GM12874 (cell line): ENCODE results near the gene RASGEF1B.

Experiments
- TF ChIP-seq, protein P1 (sequence below): IDR thresholded peaks from 2 replicates; pipeline ENCODE4 v1.5.1; 2011; ENCODE audit warnings: low read depth, mild to moderate bottlenecking, control low read depth, low read length, moderate library complexity; ENCODE audit not compliant: insufficient read depth

Gene RASGEF1B

GRCh38 chr4:81471588-81472280 is at the start of gene RASGEF1B:
Gene RASGEF1B, minus strand, starts transcription at chr4:81471907. Its CDS starts 12,399 bp downstream, at chr4:81459508.
- TF ChIP-seq, protein P1, sequence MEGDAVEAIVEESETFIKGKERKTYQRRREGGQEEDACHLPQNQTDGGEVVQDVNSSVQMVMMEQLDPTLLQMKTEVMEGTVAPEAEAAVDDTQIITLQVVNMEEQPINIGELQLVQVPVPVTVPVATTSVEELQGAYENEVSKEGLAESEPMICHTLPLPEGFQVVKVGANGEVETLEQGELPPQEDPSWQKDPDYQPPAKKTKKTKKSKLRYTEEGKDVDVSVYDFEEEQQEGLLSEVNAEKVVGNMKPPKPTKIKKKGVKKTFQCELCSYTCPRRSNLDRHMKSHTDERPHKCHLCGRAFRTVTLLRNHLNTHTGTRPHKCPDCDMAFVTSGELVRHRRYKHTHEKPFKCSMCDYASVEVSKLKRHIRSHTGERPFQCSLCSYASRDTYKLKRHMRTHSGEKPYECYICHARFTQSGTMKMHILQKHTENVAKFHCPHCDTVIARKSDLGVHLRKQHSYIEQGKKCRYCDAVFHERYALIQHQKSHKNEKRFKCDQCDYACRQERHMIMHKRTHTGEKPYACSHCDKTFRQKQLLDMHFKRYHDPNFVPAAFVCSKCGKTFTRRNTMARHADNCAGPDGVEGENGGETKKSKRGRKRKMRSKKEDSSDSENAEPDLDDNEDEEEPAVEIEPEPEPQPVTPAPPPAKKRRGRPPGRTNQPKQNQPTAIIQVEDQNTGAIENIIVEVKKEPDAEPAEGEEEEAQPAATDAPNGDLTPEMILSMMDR = no peak

DNA sequence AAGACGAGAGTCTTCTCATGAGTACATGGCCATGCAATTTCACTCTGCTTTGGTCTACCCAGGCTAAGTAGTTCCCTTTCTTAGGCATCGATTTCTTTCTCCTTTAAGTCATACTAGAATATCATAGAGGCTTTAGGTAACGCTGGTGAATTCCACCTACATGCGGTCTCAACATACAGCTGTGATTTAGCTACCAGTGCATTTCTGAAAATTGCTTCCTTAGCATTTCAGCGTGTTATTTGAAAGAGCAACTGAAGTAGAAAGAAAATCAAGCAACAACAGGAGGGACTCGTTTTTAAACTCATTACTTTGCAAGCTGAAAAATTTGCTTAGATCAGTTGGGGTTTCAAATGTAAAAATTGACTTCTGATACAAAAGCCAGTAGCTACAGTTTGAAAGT is 48.1 kb upstream of the RASGEF1B start:
- TF ChIP-seq, protein P1 = no peak

- TF ChIP-seq, protein P1 = no peak
Measured at GRCh38 chr4:81519427-81519773, 47.7 kb upstream of the RASGEF1B start.

DNA sequence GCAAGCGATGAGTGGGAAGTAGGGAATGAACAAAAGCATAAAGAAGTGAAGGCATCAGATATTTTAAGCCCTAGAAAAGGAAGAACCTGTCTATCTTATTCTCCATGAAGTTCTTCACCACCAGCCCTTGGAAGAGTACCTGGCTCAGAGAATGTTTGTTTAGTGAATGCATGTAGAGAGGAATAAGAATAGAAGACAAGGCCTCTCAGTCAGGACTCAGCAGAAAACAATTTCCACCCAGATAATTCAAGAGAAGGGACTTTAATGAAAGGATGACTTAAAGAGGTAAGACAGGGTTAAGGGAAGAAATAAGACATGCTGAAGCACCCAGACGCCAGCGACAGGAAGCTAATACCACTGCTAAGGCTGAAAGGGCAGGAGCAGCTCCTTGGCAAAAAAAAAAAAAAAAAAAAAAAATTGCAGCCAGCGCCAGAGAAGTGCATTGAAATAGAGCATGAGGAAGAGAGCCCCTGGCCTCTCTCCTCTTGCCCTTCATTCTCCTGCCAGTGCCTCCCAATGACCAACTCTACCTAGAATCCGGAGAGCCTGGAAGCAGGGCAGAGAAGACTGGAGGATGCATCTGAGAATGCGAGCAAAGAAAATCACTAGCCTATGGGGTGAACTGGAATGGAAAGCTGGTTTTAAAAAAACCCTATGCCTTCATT is 47.2 kb upstream of the RASGEF1B start:
- TF ChIP-seq, protein P1 = no peak

DNA sequence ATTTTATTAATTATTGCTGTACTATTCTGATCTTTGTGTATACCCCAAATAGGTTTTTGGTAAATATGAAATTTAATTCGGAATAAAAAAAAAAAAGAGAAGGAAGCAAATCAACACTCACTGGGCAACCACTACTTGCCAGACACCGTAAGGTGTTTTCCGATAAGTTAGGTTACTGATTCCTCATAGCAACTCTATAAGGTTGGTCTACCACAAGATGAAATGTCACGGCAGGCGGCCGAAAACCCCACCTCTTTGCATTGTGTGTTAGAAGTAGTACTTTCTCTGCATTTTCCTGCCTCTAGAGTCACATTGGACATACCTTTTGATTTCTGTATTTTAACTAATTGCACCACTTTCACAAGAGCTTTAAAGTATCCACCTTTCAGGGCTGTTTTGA is 44.5 kb upstream of the RASGEF1B start:
- TF ChIP-seq, protein P1 = no peak

GRCh38 chr4:81512757-81513501 is 41.2 kb upstream of the RASGEF1B start:
- TF ChIP-seq, protein P1 = no peak

DNA sequence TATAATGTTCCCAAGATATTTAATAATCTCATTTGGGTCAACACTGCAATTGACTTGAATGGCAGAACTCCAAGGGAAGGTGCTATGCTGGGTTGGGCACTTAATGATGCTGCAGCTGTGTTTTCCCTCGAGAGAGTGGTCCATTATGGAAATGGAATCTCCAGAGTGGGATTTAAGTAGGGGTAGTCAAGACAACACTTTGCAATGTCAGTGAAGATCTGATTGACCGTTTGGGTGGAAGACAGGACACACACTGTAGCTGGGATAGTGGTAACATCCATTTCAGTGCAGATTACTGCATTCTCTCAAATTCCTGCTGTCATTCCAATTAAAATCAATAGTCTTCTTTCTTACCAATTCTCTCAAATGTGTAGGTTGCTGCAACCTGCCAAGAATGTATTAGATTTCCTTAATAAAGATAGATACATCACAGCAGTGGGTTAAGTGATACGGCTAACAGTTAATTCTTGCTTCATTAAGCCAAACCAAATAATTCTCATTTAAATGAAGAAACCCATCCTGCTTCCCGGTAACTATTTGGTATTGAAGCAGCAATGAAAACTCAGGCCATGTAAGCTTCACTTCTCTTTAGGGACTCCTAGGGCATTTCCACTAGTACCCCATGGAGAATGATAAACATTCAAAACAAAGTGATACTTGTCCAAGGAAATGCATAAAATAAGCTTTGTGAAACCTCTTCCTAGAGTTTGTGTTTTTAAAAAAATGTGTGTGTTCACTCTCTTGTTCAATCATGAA is 40.5 kb upstream of the RASGEF1B start:
- TF ChIP-seq, protein P1 = no peak
